Right kidney (tissue), 1 donor: ENCODE results near the gene MAPKAPK2.
"Not testable (repeated sequence)": the region's sequence is repeated elsewhere in the genome, so short reads cannot be mapped to it uniquely, and the experiment has no call there.

Experiments
- DNase-seq: peaks from one replicate; pipeline ENCODE4 v3.0.0-alpha.2; 2016

MAPKAPK2 gene

DNA sequence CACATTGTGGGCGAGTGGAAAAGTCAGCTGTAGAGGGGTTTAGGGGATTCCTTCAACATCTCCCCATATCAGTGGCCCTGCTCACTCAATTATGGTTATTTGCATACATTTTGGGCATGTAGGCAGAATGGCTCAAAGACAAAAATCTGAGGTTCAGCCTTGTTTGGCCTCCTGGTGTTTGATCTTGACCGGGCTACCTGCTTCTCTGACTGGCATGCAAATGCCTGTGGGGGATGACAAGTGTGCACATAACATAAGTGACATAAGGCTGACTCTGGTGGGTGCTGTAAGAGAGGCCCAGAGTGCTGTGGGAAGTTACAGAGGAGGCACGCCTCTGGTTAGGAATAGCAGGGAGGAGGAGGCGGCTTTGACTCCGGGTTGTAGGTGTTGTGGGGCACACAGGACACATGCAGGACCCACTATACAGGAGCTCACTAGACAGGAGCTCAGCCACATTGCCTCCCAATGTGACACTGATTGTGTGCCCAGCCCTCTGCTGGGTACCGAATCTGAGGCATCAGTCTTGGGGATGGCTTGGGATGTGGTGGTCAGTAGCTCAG is 56.5 kb downstream of the MAPKAPK2 start:
- no peak for DNase-seq

DNA sequence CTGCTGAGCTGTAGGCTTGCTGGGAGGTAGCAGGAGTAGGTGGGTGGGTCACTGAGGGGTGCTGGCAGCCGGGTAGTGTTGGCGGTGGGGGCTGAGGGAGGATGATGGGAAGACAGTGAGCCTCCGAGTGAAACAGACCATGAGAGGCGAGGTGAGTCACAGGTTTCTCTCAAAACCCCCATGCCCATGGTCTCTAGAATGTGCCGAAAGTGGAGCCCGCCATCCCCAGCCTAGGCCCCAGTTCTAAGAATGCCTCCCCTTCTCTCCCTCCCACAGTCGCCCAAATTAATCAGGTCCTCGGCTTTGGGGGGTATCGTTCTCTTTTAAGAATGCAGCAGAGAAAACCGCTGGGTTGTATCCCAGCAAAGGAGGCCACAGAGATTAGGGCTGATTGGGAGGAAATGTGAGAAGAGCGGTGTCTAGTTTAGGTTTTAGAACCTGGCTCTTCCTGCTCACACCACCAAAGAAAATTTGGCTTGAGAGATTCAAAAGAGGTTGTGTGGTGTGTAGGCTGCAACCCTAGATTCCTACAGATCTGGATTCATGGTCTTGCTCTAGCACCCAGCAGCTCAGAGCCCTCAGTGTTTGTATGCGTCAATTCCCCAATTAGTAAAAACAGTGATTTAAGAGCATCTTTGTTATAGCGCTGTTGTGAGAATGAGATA is 58.1 kb downstream of the MAPKAPK2 start:
- DNase-seq: no peak

DNA sequence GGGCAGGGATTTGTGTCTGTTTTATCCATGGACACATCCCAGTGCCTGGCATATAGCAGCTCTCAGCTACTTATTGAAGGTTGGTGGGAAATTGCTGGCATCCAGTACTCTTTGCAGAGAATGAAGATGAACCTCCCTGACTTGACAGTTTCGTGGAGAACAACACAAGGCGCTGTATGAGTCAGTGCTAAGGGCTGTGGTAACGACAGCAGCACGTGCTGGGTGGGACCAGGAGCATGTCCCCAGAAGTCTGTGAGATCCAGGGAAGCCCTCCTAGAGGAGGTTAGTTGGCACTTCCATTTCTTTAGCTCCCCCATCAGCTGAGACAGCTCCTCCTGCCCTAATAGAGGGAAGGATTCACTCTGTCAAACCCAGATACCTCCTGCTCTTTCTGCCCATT is 60.0 kb downstream of the MAPKAPK2 start:
- DNase-seq: no peak

DNA sequence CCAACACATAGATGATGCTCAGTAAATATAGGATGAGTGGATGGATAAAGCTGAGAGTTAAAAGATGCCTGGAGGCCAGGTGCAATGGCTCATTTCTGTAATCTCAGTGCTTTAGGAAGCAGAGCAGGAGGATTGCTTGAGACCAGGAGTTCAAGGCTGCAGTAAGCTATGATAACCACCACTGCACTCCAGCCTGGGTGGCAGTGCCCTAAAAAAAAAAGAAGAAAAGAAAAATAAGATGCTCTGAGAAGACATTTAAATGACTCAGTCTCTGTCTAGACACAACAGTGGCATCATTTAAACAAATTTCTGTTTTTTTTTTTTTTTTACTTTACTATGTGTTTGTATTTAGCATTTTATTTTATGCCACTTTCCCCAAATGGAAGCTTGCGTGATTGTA is 60.6 kb downstream of the MAPKAPK2 start:
- DNase-seq: no peak

DNA sequence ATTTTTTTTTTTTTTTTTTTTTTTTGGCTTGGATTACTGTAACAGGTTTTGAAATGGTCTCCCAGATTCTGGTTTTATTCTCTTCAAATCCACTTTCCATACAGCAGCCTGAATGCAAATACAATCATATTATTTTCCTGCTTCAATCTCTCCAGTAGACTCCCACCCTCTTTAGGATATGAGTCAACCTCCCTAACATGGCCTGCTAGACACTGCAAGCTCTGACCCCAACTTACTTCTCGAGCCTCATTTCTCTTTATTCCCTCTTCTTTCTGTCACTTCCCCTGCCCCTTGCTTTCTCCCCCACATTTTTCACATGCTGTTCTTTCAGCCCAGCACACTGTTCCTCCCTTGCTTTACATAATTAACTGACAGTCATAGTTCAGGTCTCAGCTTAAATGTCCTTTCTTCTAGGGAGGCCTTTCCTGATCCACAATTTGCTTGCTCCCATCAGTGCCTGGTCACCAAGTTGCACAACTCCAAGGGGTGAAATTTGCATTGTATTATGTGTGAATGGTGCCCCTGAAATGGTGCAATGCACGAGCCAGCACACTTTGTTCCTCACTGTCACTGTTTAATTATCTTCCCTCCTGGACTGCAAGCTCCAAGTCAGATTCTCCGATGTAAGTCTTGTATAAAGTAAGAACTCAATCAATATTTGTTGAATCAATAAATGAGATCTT is 63.8 kb downstream of the MAPKAPK2 start:
- DNase-seq: no peak

DNA sequence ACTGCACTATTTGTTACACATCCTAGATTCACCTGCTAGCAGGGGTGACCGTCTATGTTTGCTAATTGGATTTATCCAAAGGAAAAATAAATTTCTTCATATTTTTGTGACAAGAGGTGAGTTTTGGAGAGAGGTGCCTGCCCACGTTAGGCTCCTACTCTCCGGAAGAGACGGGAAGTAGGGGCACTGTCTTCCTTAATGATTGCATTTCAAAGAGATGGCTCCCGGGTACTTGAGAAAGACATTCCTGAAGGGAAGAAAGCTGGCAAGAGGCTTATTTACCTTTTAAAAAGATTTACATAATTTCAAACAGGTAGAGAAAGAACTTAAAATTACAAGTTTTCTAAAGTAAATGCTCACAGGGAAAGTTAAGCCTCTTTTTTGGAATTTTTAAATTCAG is 67.2 kb downstream of the MAPKAPK2 start:
- no peak for DNase-seq

DNA sequence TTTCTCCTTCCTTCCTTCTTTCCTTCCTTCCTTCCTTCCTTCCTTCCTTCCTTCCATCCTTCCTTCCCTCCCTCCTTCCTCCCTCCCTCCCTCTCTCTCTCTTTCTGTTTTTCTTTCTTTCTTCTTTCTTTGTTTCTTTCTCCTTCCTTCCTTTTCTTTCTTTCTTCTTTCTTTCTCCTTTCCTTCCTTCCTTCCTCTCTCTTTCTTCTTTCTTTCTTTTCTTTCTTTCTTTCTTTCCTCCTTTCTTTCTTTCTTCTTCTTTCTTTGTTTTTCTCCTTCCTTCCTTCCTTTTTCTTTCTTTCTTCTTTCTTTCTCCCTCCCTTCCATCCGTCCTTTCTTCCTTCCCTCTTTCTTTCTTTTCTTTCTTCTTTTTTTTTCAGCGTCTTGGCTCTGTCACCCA is 67.8 kb downstream of the MAPKAPK2 start:
- no peak for DNase-seq

DNA sequence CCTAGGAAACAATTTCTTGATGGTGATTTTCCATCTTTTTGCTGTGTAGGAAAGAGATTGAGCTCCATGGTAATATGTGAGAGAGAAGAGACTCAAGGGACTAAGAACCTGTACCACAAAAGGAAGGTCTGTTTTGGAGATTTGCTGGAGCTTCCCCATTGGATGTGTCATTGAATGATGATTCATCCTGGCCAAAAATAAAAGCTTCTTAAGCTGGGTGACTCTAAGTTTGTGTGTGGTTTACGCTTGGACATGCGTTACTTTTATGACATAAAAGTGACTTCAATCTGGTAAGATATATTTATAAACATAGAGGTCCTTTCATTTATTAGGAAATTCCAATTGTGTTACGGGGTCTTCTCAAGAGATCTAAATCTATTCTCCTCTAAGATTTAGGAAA is 68.4 kb downstream of the MAPKAPK2 start:
- no peak for DNase-seq

DNA sequence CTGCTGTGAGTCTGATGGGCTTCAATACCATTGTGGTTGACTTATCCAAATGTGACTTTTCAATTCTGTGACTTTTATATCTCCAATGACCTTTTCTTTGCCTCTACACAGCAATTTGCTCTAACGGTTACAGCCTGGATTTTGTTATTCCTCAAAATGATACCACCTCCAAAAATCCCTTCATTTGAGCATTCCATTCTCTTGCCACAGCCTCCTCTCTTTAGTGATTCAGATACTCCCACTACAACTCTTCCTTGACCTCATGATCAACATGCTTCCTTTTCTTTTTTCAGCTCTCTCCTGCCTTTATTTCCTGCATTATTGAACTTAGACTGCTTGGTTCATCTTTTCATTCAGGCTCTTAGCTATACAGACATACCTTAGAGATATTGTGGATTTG is 69.3 kb downstream of the MAPKAPK2 start:
- no peak for DNase-seq

DNA sequence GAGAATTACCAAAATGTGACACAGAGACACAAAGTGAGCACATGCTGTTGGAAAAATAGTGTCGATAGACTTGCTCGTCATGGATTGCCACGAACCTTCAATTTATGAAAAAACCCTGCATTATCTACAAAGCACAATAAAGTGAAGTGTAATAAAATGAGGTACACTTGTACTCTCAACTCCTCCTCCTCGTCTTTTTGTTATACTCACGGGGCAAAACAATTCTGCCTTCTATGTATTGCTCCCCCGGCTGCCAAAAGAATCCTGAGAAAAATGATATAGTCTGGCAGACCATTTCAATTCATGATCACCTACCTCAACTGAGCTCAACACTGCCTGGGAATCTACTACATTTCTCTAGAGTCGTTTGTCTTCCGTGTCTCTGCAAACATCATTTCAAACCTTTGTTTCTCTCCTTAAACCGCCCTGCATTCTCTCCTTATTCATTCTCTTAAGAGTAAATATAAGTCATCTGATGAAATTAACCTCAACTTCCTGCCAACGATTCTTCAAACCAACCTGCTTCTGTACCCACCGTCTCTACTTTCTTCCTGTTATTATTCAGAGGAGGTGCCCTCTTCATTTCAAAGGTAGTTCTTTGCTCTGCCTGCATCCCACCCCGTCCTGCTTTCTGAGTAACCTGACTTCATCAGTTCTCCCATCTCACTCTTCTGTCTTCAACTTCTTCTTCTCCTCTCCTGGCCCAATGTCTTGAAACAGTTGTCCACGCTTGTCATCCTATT is 73.0 kb downstream of the MAPKAPK2 start:
- DNase-seq: no peak

DNA sequence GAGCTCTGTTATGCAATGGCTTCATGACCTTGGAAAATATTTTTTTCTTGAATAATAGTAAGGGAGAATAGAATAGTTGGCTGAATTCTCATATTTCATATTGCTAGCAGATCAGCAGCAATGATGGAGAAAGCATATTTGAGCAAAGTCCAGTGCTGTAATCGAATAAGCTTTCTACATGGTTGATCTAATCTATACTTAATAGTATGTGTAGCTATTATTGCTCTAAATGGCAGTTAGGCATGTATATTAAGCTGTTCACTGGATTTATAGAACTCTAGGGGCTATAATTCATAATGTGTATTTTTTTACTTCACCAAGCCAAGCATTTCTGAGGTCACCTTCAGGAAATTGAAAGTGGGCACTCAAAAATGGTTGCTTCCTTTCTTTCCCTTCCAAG is 75.9 kb downstream of the MAPKAPK2 start:
- DNase-seq: no peak

DNA sequence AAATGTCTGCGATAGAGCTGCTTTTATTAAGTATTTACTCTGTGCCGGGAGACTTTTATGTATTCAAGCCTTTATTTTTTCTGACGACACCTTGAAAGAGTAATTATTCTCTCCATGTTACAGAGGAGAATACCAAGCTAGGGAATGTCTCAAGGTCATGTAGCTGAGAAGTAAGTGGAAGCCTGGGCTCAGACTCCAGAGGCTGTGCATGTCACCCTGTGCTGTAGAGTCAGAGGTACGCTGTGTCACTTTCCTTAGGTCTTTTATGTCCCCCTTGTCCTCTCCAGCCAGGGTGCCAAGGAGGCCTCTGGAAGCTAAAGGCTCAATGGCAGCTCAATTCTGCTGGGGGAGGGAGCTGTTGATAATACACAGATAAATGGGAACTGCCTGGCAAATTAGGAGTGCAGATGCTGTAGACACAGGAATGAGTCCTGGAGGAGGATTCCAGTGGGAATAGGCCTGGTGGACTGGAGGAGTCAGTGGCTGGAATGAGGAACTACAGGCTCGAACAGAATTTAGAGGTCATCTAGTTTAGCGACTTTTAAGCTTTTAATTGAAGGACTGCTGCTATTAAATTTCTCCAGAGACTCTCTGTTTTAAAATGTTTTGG is 76.6 kb downstream of the MAPKAPK2 start:
- no peak for DNase-seq

DNA sequence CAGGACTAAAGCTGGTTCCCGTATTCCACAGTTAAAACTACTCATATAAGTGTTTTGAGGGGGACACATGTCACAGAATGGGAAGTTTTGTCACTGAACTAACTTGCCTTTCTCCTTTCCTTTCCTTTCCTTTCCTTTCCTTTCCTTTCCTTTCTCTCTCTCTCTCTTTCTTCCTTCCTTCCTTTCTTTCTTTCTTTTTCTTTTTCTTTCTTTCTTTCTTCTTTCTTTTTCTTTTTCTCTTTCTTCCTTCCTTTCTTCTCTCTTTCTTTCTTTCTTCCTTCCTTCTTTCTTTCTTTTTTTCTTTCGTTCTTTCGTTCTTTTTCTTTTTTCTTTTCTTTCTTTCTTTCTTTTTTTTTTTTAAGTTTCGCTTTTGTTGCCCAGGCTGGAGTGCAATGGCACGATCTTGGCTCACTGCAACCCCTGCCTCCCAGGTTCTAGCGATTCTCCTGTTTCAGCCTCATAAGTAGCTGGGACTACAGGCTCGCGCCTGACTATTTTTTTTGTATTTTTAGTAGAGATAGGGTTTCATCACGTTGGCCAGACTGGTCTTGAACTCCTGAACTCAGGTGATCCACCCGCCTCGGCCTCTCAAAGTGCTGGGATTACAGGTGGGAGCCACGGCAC is 78.1 kb downstream of the MAPKAPK2 start:
- DNase-seq: not testable (repeated sequence)

DNA sequence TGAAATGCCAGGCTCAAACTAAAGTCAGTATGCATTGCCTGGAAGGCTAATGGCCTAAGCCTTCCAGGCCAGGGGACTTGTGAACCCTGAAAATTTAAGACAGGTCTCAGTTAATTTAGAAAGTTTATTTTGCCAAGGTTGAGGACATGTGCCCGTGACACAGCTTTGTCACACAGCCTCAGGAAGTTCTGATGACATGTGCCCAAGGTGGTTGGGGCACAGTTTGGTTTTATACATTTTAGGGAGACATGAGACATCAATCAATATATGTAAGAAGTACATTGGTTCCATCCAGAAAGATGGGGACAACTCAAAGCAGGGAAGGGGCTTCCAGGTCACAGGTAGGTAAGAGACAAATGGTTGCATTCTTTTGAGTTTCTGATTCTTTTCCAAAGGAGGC is 81.1 kb downstream of the MAPKAPK2 start:
- not testable (repeated sequence) for DNase-seq

DNA sequence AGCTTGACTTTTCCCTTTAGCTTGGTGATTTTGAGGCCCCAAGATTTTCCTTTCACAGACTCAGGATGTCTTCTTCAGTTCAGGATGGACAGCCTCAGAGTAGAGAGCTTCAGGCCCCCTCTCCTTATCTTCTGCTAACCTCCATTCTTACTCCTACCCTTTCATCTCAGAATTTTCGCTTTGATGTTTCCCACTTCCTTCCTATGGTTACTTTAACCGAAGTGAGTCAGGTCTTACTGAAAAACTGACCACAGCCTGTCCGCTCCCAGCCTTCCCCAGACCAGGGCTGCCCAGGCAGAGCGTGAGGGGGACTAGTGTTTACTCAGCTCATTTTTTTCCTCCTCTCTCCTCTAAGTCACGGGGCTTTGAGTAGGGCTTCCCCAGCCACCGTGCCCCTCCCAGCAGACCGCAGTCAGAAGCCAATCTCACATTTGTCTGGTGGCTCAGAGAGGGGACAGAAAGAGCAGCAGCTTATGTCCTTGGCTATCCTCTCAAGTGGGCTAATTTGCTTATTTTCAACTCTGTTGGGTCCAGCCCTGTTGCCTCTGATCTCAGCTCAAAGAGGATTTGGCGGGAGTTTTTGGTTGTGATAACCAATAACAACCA is 81.6 kb downstream of the MAPKAPK2 start:
- no peak for DNase-seq

DNA sequence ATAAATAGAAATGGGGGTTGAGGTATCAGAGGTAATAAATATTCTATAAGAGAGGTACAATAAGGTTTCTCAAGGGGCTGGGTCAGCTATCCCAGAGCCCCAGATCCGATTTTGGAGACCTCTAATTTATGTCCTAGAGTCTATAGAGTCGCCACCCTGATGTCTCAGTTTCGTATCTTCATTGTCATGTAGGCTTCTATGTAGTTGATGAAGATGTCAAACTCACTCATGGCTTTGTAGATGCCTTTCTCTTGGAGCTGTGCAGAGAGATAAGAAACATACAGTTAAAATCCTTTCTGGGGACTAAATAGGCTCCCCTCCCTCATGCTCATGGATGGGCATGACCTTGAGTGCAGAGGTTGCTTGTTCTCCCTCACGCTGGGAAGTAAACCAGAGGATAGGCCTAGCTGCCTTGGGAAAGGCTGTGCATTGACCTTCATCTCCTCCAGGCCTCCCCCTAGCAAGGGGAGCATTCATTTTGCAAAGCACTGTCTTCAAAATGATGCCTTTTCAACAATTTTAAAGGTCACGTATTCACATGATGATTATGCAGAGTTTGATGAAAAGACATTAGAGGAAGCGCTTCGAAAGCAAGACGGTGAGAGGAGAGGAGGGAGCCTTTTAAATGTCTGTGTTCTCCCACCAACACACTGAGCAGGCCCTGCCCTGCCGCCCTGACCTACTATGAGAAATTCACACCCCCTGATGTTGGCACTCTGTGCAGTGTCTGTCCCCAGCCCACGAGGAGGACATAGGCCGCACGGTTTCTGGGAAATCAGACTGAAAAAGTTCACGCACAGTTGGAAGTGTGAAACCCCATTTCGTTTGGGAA is 84.0 kb downstream of the MAPKAPK2 start:
- DNase-seq: no peak

DNA sequence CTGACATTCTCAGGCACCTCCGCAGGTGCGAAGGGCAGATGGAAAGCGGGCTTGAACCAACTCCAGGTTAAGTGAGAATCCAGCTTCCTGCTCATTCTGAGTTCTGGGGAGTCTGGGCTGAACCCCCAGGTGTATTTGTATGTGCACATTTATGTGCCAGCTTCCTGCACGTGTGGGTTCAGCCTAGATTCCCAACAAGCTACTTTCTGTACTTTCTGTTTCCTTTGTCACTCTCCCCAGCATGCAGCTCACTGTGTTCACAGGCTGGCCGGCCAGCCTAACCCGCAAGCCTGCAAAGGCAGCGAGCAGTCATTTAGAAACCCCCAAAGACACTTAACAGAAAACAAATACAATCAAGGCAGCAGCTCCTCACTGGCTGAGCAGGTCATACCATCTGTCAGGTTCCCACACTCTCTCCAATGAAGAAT is 84.6 kb downstream of the MAPKAPK2 start:
- DNase-seq: no peak

DNA sequence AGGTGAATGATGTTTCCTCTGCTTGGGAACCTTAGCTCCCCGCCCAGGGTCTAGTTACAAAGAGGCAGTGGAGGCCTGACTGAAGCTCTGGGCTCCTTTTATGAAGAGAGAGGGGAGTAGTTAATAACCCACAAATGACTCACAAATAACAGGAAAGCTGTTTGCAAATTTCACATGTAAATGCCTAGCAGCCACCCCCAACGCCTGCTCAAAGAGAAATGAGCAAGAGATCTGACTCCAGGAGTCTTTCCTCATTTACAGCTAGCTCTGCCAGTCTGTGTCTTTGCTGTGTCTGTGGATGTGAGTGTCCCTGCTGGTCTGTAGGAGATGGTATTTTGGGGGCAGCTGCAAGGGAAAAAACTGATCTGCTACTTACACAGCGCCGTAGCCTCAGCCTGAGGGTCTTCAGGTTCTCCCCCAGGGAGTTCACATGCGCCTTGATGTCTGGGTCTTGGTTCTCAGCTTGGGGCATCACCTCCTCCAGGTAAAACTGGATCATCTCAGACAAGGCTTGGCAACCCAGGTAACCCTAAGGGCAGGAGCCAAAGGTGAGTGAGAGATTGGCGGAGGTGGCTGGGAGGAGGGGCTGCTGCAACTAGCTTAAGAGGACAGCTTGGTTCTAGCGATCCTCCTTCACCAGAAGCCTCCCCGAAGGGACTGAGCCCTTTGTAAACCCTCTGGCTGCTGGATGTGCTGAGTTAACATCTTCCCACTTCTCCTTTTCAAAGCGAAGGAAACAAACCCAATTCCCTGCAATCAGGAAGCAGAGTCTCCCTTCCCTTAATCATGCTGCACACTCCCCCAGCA is 86.0 kb downstream of the MAPKAPK2 start, which contains the start of gene IL19:
Gene IL19 (plus strand): TSS at position 243 of the 807 bp plus-strand sequence. CDS start 65,890 bp downstream, outside the sequence.
- no peak for DNase-seq

DNA sequence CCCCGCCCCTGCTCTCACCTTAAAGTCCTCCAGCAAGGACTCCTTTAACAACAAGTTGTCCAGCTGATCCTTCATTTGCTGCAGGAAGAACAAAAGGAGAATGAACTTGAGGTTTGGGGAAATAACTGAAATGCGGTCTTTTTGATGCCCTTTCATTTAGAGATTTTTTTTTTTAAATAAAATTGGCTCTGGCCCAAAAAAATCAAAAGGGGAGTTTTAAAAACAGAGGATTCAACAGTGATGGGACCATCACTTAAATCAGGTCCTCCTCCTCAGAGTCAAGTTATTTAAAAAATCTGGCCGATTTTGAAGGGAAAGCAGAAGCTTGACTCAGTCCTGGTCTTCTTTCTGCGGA is 86.6 kb downstream of the MAPKAPK2 start:
- DNase-seq: no peak
